Liver (tissue), 2 donors: ENCODE results near the gene VEGFC.

Experiments
- CTCF ChIP-seq: fragments of 150-350 bp; IDR thresholded peaks from 2 replicates; pipeline ENCODE4 v1.5.1; 2017; ENCODE audit warnings: improper control_type of control experiment, low read depth, low read length; ENCODE audit not compliant: missing input control
- FOXA1 ChIP-seq: IDR thresholded peaks from 2 replicates; pipeline ENCODE4 v1.6.1; 2016; ENCODE audit warnings: antibody characterized with exemption
- donor health status: healthy.

GRCh38 chr4:176833400-176834175 lies 40.9 kb upstream of the VEGFC start:
- TF ChIP-seq CTCF: no peak
- TF ChIP-seq FOXA1: no peak
